DOHH2 (cell line): Measurements from ENCODE around the gene CBLC.

Experiments
- H3F3A ChIP-seq: fragments of 200-600 bp; sonication (generic), shearing (Covaris generic); 2 replicates; pipeline ENCODE4 v1.6.0; 2016; ENCODE audit warnings: antibody characterized with exemption, mild to moderate bottlenecking; ENCODE audit not compliant: control insufficient read depth, insufficient read depth
- H3K27ac ChIP-seq: fragments of 200-600 bp; sonication (generic); 2 replicates; pipeline ENCODE4 v1.5.1; 2014; ENCODE audit warnings: low read depth, mild to moderate bottlenecking, low read length, moderate library complexity
- H3K27me3 ChIP-seq: fragments of 200-600 bp; sonication (generic); 2 replicates; pipeline ENCODE4 v1.6.1; 2014; ENCODE audit warnings: mild to moderate bottlenecking, low read length, mixed read lengths; ENCODE audit not compliant: control insufficient read depth
- H3K36me3 ChIP-seq: fragments of 200-600 bp; sonication (generic); 2 replicates; pipeline ENCODE4 v1.6.1; 2014; ENCODE audit warnings: mild to moderate bottlenecking, low read length, moderate library complexity, mixed read lengths; ENCODE audit not compliant: control insufficient read depth
- H3K4me1 ChIP-seq: fragments of 200-600 bp; sonication (generic); 2 replicates; pipeline ENCODE4 v1.6.1; 2014; ENCODE audit warnings: mild to moderate bottlenecking, low read length, mixed read lengths; ENCODE audit not compliant: control insufficient read depth
- H3K4me2 ChIP-seq: fragments of 200-600 bp; sonication (generic); 2 replicates; pipeline ENCODE4 v1.6.0; 2014; ENCODE audit warnings: mild to moderate bottlenecking, low read length, moderate library complexity
- H3K4me3 ChIP-seq: fragments of 200-600 bp; sonication (generic); 2 replicates; pipeline ENCODE4 v1.5.1; 2014; ENCODE audit warnings: mild to moderate bottlenecking, low read length, mixed read lengths
- H3K79me2 ChIP-seq: fragments of 200-600 bp; sonication (generic); 2 replicates; pipeline ENCODE4 v1.6.1; 2014; ENCODE audit warnings: mild to moderate bottlenecking, low read length, mixed read lengths; ENCODE audit not compliant: control insufficient read depth
- H3K9me2 ChIP-seq: fragments of 200-600 bp; sonication (generic); replicated peaks from 2 replicates; pipeline ENCODE4 v1.6.1; 2014; ENCODE audit warnings: mild to moderate bottlenecking, low read length, mixed read lengths; ENCODE audit not compliant: control insufficient read depth
- H3K9me3 ChIP-seq: fragments of 200-600 bp; sonication (generic); 2 replicates; pipeline ENCODE4 v1.6.1; 2014; ENCODE audit warnings: antibody characterized with exemption, low read length, mixed read lengths; ENCODE audit not compliant: control insufficient read depth, insufficient read depth
- H4K20me1 ChIP-seq: fragments of 200-600 bp; sonication (generic); 2 replicates; pipeline ENCODE4 v1.6.0; 2014; ENCODE audit warnings: low read depth, mild to moderate bottlenecking, antibody characterized with exemption, low read length, moderate library complexity; ENCODE audit not compliant: control insufficient read depth, insufficient read depth
- EZH2phosphoT487 ChIP-seq: fragments of 200-600 bp; sonication (generic); IDR thresholded peaks from 2 replicates; pipeline ENCODE4 v1.6.1; 2017; ENCODE audit warnings: borderline replicate concordance, mild to moderate bottlenecking, antibody characterized with exemption, low read length, moderate library complexity, mixed read lengths
- TF ChIP-seq, protein P1 (sequence below): fragments of 200-600 bp; sonication (generic); IDR thresholded peaks from one replicate; pipeline ENCODE4 v1.5.1; 2014; ENCODE audit warnings: antibody characterized with exemption, mild to moderate bottlenecking, low read depth, low read length; ENCODE audit not compliant: poor library complexity, severe bottlenecking

The CBLC gene

DNA sequence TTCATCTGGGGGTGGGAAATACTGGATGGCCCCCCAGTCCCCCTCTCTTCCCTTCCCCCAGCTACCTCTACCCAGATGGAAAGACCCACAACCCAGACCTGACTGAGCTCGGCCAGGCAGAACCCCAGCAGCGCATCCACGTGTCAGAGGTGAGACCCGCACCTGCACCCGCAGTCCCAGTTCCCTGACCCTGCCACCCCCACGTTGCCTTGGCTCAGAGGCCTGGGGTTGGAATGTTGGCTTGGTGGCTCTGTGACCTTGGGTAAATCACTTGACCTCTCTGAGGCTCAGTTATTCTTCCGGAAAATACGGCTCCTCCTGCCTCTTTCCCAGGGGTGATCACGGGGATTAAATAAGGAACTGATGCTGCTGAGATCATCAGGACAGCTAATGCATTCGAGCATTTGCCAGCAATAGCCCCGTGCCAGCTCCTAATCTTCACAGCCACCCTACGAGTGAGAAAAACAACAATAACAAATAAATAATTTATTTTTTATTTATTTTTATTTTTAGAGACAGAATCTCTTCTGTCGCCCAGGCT, 12.3 kb downstream of the CBLC start:
- H3K36me3 ChIP-seq = no peaks in the 10 kb centered on the region
- H3K4me3 ChIP-seq = no peak overlapping the region
- H3K4me1 ChIP-seq = no peaks in the 10 kb centered on the region
- no peaks in the 10 kb centered on the region for H3K9me2 ChIP-seq
- no peaks in the 10 kb centered on the region for H4K20me1 ChIP-seq
- H3K4me2 ChIP-seq = no peak overlapping the region
- no peaks in the 10 kb centered on the region for H3K9me3 ChIP-seq
- H3K27me3 ChIP-seq = no peaks in the 10 kb centered on the region
- no peak for TF ChIP-seq EZH2phosphoT487
- TF ChIP-seq, protein P1, sequence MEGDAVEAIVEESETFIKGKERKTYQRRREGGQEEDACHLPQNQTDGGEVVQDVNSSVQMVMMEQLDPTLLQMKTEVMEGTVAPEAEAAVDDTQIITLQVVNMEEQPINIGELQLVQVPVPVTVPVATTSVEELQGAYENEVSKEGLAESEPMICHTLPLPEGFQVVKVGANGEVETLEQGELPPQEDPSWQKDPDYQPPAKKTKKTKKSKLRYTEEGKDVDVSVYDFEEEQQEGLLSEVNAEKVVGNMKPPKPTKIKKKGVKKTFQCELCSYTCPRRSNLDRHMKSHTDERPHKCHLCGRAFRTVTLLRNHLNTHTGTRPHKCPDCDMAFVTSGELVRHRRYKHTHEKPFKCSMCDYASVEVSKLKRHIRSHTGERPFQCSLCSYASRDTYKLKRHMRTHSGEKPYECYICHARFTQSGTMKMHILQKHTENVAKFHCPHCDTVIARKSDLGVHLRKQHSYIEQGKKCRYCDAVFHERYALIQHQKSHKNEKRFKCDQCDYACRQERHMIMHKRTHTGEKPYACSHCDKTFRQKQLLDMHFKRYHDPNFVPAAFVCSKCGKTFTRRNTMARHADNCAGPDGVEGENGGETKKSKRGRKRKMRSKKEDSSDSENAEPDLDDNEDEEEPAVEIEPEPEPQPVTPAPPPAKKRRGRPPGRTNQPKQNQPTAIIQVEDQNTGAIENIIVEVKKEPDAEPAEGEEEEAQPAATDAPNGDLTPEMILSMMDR = no peak
- no peaks in the 10 kb centered on the region for H3K79me2 ChIP-seq
- no peaks in the 10 kb centered on the region for H3F3A ChIP-seq
- no peak overlapping the region for H3K27ac ChIP-seq

DNA sequence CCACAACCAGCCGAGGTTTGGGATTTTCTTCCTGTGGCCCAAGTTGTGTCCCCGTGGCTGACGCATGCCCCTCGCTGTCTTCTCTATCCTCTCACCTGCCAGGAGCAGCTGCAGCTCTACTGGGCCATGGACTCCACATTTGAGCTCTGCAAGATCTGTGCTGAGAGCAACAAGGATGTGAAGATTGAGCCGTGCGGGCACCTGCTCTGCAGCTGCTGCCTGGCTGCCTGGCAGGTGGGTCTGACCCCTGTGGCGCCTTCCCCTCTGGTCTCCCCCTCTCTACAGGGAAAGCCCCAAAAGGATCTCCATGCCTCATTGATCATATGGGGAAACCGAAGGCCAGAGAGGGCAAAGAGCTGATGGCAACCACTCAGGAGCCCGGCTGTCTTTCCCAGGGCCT, 14.6 kb downstream of the CBLC start:
- no peaks in the 10 kb centered on the region for H3K4me1 ChIP-seq
- H4K20me1 ChIP-seq = no peaks in the 10 kb centered on the region
- no peak overlapping the region for H3K27ac ChIP-seq
- H3K36me3 ChIP-seq = no peaks in the 10 kb centered on the region
- no peak overlapping the region for H3K4me3 ChIP-seq
- H3K9me2 ChIP-seq = no peaks in the 10 kb centered on the region
- no peaks in the 10 kb centered on the region for H3F3A ChIP-seq
- H3K9me3 ChIP-seq = no peaks in the 10 kb centered on the region
- TF ChIP-seq EZH2phosphoT487 = no peak
- TF ChIP-seq, protein P1 = no peak
- no peaks in the 10 kb centered on the region for H3K79me2 ChIP-seq
- 0 out of 2 replicates have a peak, but pooled peaks cover 11% of the 10 kb centered on the region for H3K27me3 ChIP-seq
- no peak overlapping the region for H3K4me2 ChIP-seq

GRCh38 chr19:44794610-44795009, 16.9 kb downstream of the CBLC start:
- Histone ChIP-seq H3F3A (no peaks in the 10 kb centered on the region), H3K79me2 (no peaks in the 10 kb centered on the region), H3K4me3 (no peak overlapping the region), H3K9me2 (no peaks in the 10 kb centered on the region), H3K27me3 (peaks cover 15% of the 10 kb centered on the region; the same call in 1 of the 2 replicates), H3K36me3 (no peaks in the 10 kb centered on the region), H4K20me1 (no peaks in the 10 kb centered on the region), H3K4me2 (no peak overlapping the region), H3K9me3 (no peaks in the 10 kb centered on the region), H3K4me1 (no peaks in the 10 kb centered on the region), H3K27ac (no peak overlapping the region)
- TF ChIP-seq, protein P1 = no peak
- TF ChIP-seq EZH2phosphoT487 = no peak
